ENCODE data around the gene ROR2. TPM values are rescaled to one million over a fixed set of nuclear protein-coding genes. Genes with fewer than 3 reads are reported as not detected.

ROR2 gene
- total RNA-seq, 2 experiments from 2014 or later, result 0.05 TPM

- Mint-ChIP-seq H3K9me3 (ENCODE audit: insufficient read depth) (no peaks in the 10 kb centered on the region), H3K27me3 (ENCODE audit: low read depth) (no peaks in the 10 kb centered on the region), H3K36me3 (ENCODE audit: low read depth) (no peaks in the 10 kb centered on the region), H3K4me3 (no peak overlapping the region), H3K27ac (no peak overlapping the region), H3K4me1 (ENCODE audit: low read depth) (no peaks in the 10 kb centered on the region)
- ChIA-PET CTCF (no interaction called here), POLR2A (no interaction called here)
- no peak for ATAC-seq
- DNase-seq, result no peak
Observed at GRCh38 chr9:91814201-91814600, 135.8 kb downstream of the ROR2 start.

GRCh38 chr9:91813176-91813795, 136.7 kb downstream of the ROR2 start:
- ChIA-PET CTCF (no interaction called here), POLR2A (no interaction called here)
- H3K27me3 Mint-ChIP-seq (ENCODE audit: low read depth), result no peaks in the 10 kb centered on the region
- H3K36me3 Mint-ChIP-seq (ENCODE audit: low read depth), result no peaks in the 10 kb centered on the region
- no peaks in the 10 kb centered on the region for H3K4me1 Mint-ChIP-seq (ENCODE audit: low read depth)
- DNase-seq (no peak), ATAC-seq (no peak)
- no peak overlapping the region for H3K4me3 Mint-ChIP-seq
- H3K27ac Mint-ChIP-seq, result no peak overlapping the region
- H3K9me3 Mint-ChIP-seq (ENCODE audit: insufficient read depth), result no peaks in the 10 kb centered on the region

GRCh38 chr9:91812191-91812590, 137.8 kb downstream of the ROR2 start:
- Mint-ChIP-seq H3K36me3 (ENCODE audit: low read depth) (no peaks in the 10 kb centered on the region), H3K4me1 (ENCODE audit: low read depth) (no peaks in the 10 kb centered on the region), H3K9me3 (ENCODE audit: insufficient read depth) (no peaks in the 10 kb centered on the region), H3K27ac (no peak overlapping the region), H3K4me3 (no peak overlapping the region), H3K27me3 (ENCODE audit: low read depth) (no peaks in the 10 kb centered on the region)
- POLR2A ChIA-PET, result no interaction called here
- CTCF ChIA-PET, result no interaction called here
- no peak for ATAC-seq
- DNase-seq, result no peak

DNA sequence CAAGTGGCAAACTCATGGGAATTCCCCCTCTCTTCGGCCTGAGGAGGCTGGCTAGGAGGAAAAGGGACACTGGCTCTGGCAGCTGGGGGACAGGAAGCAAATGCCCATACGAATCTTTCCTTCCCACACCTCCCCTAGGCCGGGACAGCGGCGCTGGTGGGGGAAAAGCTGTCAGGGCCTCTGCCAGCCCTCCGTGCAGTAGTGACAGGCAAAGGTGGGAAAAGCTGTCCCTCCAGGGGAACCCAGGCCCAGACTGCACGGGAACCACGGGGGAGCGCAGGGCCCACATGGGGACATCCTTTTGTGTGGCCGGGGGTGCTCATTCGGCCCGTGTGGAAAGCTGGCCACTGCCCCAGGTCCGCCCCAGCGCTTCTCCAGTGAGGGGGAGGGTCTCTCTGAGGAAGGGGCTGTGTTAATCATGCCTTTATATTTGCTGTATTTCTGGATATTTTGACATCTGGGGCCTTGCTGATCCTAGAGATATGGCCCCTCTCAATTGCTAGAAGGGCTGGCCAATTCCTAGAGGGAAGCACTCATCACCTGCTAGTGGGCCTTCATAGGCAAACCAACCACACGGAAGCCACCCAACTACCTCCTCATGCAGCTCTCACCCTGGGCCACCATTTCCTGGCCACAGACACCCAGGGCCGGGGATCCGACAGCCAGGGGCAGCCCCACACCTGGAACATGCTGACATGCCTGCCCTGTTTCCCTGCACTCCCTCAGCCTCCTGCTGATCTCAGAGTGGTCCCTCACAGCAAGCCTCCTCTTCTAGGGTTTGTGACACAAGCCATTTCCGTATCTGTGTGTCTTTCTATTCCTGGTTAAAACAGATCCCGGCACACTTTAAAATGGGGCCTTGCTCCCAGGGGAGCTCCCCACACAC, 138.8 kb downstream of the ROR2 start:
- ATAC-seq (no peak), DNase-seq (no peak)
- CTCF ChIA-PET, result no interaction called here
- H3K36me3 Mint-ChIP-seq (ENCODE audit: low read depth), result no peaks in the 10 kb centered on the region
- H3K27me3 Mint-ChIP-seq (ENCODE audit: low read depth), result peaks cover under 1% of the 10 kb centered on the region
- H3K4me3 Mint-ChIP-seq, result no peak overlapping the region
- no peaks in the 10 kb centered on the region for H3K4me1 Mint-ChIP-seq (ENCODE audit: low read depth)
- POLR2A ChIA-PET, result no interaction called here
- no peaks in the 10 kb centered on the region for H3K9me3 Mint-ChIP-seq (ENCODE audit: insufficient read depth)
- H3K27ac Mint-ChIP-seq, result no peak overlapping the region

DNA sequence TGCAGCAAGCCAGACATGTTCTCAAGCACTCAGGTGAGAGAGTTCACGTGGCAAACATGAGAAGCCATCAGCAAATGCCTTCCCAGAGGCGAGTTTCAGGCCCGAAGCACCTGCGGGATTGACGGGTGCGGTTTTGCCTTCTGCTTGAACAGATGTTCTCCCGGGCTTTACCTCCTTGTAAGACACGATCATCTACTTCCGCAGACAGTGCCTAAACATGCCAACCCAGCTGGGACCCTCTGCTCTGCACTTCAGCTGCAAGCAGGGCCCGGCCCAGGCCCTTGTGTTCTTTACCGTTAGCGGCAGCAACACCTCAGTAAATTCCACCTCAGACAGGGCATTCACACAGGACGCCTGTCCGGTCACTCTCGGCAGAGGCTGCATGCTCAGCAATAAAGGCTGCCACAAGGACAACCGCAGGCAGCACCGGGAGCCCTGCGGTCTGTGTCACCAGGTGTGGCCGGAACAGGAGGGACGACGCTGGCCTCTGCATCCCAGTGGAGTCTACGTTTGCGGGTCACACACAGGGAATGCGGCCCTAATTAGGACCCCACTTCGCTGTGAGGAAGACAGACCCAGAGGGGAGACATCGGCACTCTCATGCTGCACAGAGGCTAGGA, 139.6 kb downstream of the ROR2 start:
- POLR2A ChIA-PET, result no interaction called here
- ATAC-seq (no peak), DNase-seq (no peak)
- Mint-ChIP-seq H3K36me3 (ENCODE audit: low read depth) (no peaks in the 10 kb centered on the region), H3K9me3 (ENCODE audit: insufficient read depth) (no peaks in the 10 kb centered on the region), H3K27me3 (ENCODE audit: low read depth) (peaks cover 5% of the 10 kb centered on the region), H3K27ac (no peak overlapping the region), H3K4me1 (ENCODE audit: low read depth) (no peaks in the 10 kb centered on the region), H3K4me3 (no peak overlapping the region)
- CTCF ChIA-PET, result no interaction called here

- DNase-seq (no peak), ATAC-seq (no peak)
- H3K27ac Mint-ChIP-seq, result no peak overlapping the region
- CTCF ChIA-PET, result no interaction called here
- H3K36me3 Mint-ChIP-seq (ENCODE audit: low read depth), result no peaks in the 10 kb centered on the region
- peaks cover 6% of the 10 kb centered on the region for H3K27me3 Mint-ChIP-seq (ENCODE audit: low read depth)
- no peaks in the 10 kb centered on the region for H3K9me3 Mint-ChIP-seq (ENCODE audit: insufficient read depth)
- H3K4me1 Mint-ChIP-seq (ENCODE audit: low read depth), result no peaks in the 10 kb centered on the region
- no peak overlapping the region for H3K4me3 Mint-ChIP-seq
- POLR2A ChIA-PET, result no interaction called here
Observed at GRCh38 chr9:91809581-91810285, 140.3 kb downstream of the ROR2 start.

GRCh38 chr9:91807643-91808246, 142.3 kb downstream of the ROR2 start:
- DNase-seq, result no peak
- Mint-ChIP-seq H3K4me1 (ENCODE audit: low read depth) (no peaks in the 10 kb centered on the region), H3K9me3 (ENCODE audit: insufficient read depth) (no peaks in the 10 kb centered on the region), H3K27ac (no peak overlapping the region), H3K4me3 (no peak overlapping the region), H3K36me3 (ENCODE audit: low read depth) (no peaks in the 10 kb centered on the region), H3K27me3 (ENCODE audit: low read depth) (peaks cover 6% of the 10 kb centered on the region)
- POLR2A ChIA-PET, result no interaction called here
- no peak for ATAC-seq
- CTCF ChIA-PET, result no interaction called here

DNA sequence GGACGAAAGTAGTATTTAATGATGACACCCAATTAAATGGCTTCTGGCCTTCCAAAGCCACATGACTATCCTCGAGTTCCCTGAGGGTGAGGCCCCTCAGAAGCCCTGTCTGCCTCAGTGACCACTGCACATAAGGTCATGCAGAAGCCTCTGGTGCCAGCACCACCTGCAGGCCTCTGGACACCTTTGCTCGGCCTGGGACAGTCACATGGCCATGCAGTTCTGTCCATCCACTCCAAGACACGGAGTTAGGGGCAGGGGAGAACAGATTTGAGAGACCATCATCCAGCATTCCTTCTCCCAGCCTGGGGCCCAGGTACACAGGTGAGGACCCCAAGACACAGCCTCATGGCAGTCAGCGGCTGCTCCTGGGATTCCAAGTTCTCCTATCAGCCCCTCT, 145.0 kb downstream of the ROR2 start:
- ChIA-PET POLR2A (no interaction called here), CTCF (no interaction called here)
- H3K4me1 Mint-ChIP-seq (ENCODE audit: low read depth), result no peaks in the 10 kb centered on the region
- H3K27me3 Mint-ChIP-seq (ENCODE audit: low read depth), result peaks cover 6% of the 10 kb centered on the region
- H3K27ac Mint-ChIP-seq, result no peak overlapping the region
- H3K9me3 Mint-ChIP-seq (ENCODE audit: insufficient read depth), result no peaks in the 10 kb centered on the region
- H3K4me3 Mint-ChIP-seq, result no peak overlapping the region
- DNase-seq (no peak), ATAC-seq (no peak)
- H3K36me3 Mint-ChIP-seq (ENCODE audit: low read depth), result no peaks in the 10 kb centered on the region

GRCh38 chr9:91803970-91804752, 145.9 kb downstream of the ROR2 start:
- no peak overlapping the region for H3K4me3 Mint-ChIP-seq
- ChIA-PET POLR2A (no interaction called here), CTCF (no interaction called here)
- no peaks in the 10 kb centered on the region for H3K9me3 Mint-ChIP-seq (ENCODE audit: insufficient read depth)
- ATAC-seq, result no peak
- peaks cover under 1% of the 10 kb centered on the region for H3K4me1 Mint-ChIP-seq (ENCODE audit: low read depth)
- no peak overlapping the region for H3K27ac Mint-ChIP-seq
- H3K27me3 Mint-ChIP-seq (ENCODE audit: low read depth), result peaks cover 6% of the 10 kb centered on the region
- DNase-seq, result no peak
- no peaks in the 10 kb centered on the region for H3K36me3 Mint-ChIP-seq (ENCODE audit: low read depth)

DNA sequence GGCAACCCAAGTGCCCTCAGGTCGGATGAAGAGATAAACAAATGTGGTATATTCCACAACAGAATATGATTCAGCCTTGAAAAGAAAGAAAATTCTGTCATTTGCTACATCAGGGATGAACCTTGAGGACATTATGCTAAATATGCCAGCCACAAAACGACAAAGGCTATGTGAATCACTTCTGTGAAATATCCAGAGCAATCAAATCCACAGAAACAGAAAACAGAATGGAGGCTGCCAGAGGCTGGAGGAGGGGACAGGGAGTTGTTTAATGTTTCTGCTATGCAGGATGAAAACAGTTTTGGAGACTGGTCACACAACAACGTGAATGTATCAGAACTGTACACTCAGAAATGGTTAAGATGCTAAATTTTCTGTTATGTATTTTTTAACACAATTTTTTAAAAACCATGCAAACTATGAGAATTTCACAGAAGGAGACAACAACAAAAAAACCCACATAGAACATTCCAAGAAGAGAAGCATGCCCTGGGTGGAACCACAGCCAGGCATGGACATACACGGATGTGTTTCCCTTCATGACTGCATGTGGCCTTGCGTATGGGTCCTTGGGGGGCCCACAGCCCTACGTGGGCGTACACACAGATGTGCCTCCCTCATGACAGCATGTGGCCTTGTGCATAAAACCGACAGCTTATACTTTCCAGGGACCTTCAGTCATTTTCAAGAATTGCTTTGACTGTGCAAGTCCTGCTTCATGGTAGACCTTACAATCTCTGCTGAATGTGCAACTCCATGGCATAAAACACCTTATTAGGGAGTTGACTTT, 146.7 kb downstream of the ROR2 start:
- no peaks in the 10 kb centered on the region for H3K9me3 Mint-ChIP-seq (ENCODE audit: insufficient read depth)
- DNase-seq (no peak), ATAC-seq (no peak)
- no peak overlapping the region for H3K4me3 Mint-ChIP-seq
- ChIA-PET POLR2A (no interaction called here), CTCF (no interaction called here)
- no peaks in the 10 kb centered on the region for H3K36me3 Mint-ChIP-seq (ENCODE audit: low read depth)
- H3K27me3 Mint-ChIP-seq (ENCODE audit: low read depth), result peaks cover 6% of the 10 kb centered on the region
- no peak overlapping the region for H3K27ac Mint-ChIP-seq
- peaks cover 9% of the 10 kb centered on the region for H3K4me1 Mint-ChIP-seq (ENCODE audit: low read depth)

- Mint-ChIP-seq H3K9me3 (ENCODE audit: insufficient read depth) (no peaks in the 10 kb centered on the region), H3K36me3 (ENCODE audit: low read depth) (no peaks in the 10 kb centered on the region), H3K4me3 (no peak overlapping the region), H3K4me1 (ENCODE audit: low read depth) (peaks cover 9% of the 10 kb centered on the region), H3K27ac (no peak overlapping the region), H3K27me3 (ENCODE audit: low read depth) (peaks cover 6% of the 10 kb centered on the region)
- ChIA-PET POLR2A (no interaction called here), CTCF (no interaction called here)
- DNase-seq (no peak), ATAC-seq (no peak)
Observed at GRCh38 chr9:91802391-91802790, 147.6 kb downstream of the ROR2 start.

Measured in activated CD8-positive, alpha-beta T cell treated with anti-CD3 and anti-CD28 coated beads, Interleukin-2, amount 10 ng/mL, durations not matched to agents 7 days and 5 days (primary cell).